Adrenal gland (tissue), 12 donors: ENCODE results near the gene LTBP2. TPM values are rescaled to one million over a fixed set of nuclear protein-coding genes. Genes with fewer than 3 reads are reported as not detected.
A peak's percentile ranks its signal among the peaks of the same experiment; 100 is the strongest.

ENCODE experiments used
- DNase-seq, 7 donors: peaks; one replicate each; pipeline ENCODE4 v3.0.0-alpha.2; 2019 to 2020
- H3K27ac ChIP-seq, 5 donors: fragments of 200-600 bp; sonication (generic) in 4 of 5; 1 replicate in 3 of 5; 2 replicates in 2 of 5; pipeline versions ENCODE4 v1.5.1 to v1.8.0; 2016 to 2020; ENCODE audit warnings: mild to moderate bottlenecking in 1 of 5
- H3K27me3 ChIP-seq: fragments of 200-600 bp; 2 replicates; pipeline ENCODE4 v1.8.0; 2021
- H3K36me3 ChIP-seq, 2 donors: fragments of 200-600 bp; replicated peaks in 1 of 2; 1 replicate in 1 of 2; 2 replicates in 1 of 2; pipeline versions ENCODE4 v1.5.1 to v1.8.0; 2018 to 2022
- H3K4me1 ChIP-seq, 2 donors: fragments of 200-600 bp; replicated peaks in 1 of 2; 1 replicate in 1 of 2; 2 replicates in 1 of 2; pipeline versions ENCODE4 v1.5.1 to v1.8.0; 2018 to 2021
- H3K4me3 ChIP-seq, 4 donors: fragments of 200-600 bp; sonication (generic) in 3 of 4; one replicate each; pipeline ENCODE4 v1.5.1; 2016 to 2018
- H3K9me3 ChIP-seq, 3 donors: fragments of 200-600 bp; sonication (generic) in 1 of 3; replicated peaks in 1 of 3; 1 replicate in 2 of 3; 2 replicates in 1 of 3; pipeline versions ENCODE4 v1.5.1 to v1.8.0; 2016 to 2021
- CTCF ChIP-seq, 6 experiments: fragments of 450-650 bp in 4 of 6; fragments of 200-600 bp in 2 of 6; sonication (generic) in 1 of 6; IDR thresholded peaks; 1 replicate in 5 of 6; 2 replicates in 1 of 6; pipeline versions ENCODE4 v1.5.1 to v1.8.0; 2016 to 2021; ENCODE audit warnings: antibody characterized with exemption in 6 of 6, mild to moderate bottlenecking in 2 of 6, moderate library complexity in 1 of 6
- POLR2A ChIP-seq, 2 donors: fragments of 450-650 bp; IDR thresholded peaks; one replicate each; pipeline ENCODE4 v1.6.1; 2017; ENCODE audit warnings: antibody characterized with exemption in 2 of 2, mild to moderate bottlenecking in 2 of 2, moderate library complexity in 1 of 2
- WGBS, 4 donors: extraction: QIAGEN DNeasy Blood & Tissue Kit in 2 of 4; methylation state at CpG; one replicate each; pipeline versions ENCODE4 v1.1.5 to v1.1.7; 2013 to 2017; 5-methylcytosine and 5-hydroxymethylcytosine counted together
- intact Hi-C, 2 donors: fragments of 100-400 bp; cut with DNase I; formaldehyde crosslinking; loops; one replicate each; pipeline versions ENCODE4 v1.14.1 to v1.15.0; 2022 to 2023
- polyA plus RNA-seq, 3 donors: library from polyadenylated mRNA; stranded (reverse); fragments of 200-250 nt in 2 of 3; fragments of 350-450 nt in 1 of 3; fragmentation: Illumina TruSeq in 1 of 3; extraction: RNeasy Lipid Tissue Mini Kit (QIAGEN cat#74804) in 1 of 3; gene quantifications; one replicate each; pipeline ENCODE4 v1.2.3, GENCODE V29; 2013 to 2014
- total RNA-seq, 9 donors: library from RNA; depleted of rRNA in 4 of 9; stranded (reverse); fragments of >200 nt in 4 of 9; fragments of 120-200 nt in 1 of 9; fragmentation: NEBNext Ultra II Directional in 1 of 9; extraction: Animal tissue kit (Norgen Biotek cat#: 25700) in 1 of 9; gene quantifications; one replicate each; pipeline versions ENCODE4 v1.1.0 to v1.2.4, GENCODE V29; 2013 to 2023
- donor health status: healthy with polysubstance abuse.
- donor health status: Bipolar disorder and iron deficiency.
- donor health status: DM: yes; HTN: yes; CAD: no.
- donor health status: DM: no; HTN: no; CAD: no.
- donor health status: DM: no; HTN: no; CAD: no.
- donor health status: DM: yes; HTN: yes; CAD: no.

LTBP2 gene
- total and polyA plus RNA-seq, 12 donors = 2.1 to 17.0 (median 6.2) TPM

DNA sequence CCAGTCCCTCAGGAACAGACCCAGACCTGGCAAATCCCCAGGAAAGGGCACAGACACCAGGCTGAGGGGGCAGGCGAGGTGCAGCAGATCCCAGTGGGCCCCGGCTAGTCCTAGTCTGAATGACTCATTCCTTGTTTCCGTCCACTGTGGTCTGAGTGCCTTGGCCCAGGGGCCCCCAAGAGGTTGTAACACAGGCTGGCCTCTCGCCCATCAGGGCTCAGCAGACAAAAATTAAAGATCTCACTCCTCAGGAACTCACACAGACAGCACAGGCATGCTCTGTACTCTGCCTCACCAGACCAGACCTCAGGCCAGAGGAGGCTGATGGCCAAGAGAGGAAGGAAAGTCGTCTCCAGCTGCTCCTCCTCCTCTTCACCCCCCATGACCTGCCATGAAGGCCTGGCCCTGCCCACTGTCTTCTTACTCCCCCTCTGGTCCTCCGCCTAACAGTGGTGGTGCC, 7.7 kb upstream of the LTBP2 start:
- 36 to 60% (median 54%) methylated on average over 1 to 6 of the region's 6 CpGs for WGBS, 4 donors
- intact Hi-C loops = loop anchor here in 1 of 2 donors (10.0 kb wide), 1 partner anchor 255 kb away; no protein-coding TSS in a partner anchor
- TF ChIP-seq POLR2A (IDR thresholded peaks at IDR 0.05) = no peak
- no peak overlapping the region for H3K4me3 ChIP-seq
- peak in 6 of 7 donors; percentile 33 to 78 (median 62) for DNase-seq
- H3K27me3 ChIP-seq = peaks cover 11% of the 10 kb centered on the region
- H3K27ac ChIP-seq = peak overlapping the region in 2 of 5 donors; percentile 34 to 74
- no peaks in the 10 kb centered on the region for H3K36me3 ChIP-seq
- H3K4me1 ChIP-seq = peaks cover 5 to 16% of the 10 kb centered on the region in 2 donors
- H3K9me3 ChIP-seq = no peaks in the 10 kb centered on the region

DNA sequence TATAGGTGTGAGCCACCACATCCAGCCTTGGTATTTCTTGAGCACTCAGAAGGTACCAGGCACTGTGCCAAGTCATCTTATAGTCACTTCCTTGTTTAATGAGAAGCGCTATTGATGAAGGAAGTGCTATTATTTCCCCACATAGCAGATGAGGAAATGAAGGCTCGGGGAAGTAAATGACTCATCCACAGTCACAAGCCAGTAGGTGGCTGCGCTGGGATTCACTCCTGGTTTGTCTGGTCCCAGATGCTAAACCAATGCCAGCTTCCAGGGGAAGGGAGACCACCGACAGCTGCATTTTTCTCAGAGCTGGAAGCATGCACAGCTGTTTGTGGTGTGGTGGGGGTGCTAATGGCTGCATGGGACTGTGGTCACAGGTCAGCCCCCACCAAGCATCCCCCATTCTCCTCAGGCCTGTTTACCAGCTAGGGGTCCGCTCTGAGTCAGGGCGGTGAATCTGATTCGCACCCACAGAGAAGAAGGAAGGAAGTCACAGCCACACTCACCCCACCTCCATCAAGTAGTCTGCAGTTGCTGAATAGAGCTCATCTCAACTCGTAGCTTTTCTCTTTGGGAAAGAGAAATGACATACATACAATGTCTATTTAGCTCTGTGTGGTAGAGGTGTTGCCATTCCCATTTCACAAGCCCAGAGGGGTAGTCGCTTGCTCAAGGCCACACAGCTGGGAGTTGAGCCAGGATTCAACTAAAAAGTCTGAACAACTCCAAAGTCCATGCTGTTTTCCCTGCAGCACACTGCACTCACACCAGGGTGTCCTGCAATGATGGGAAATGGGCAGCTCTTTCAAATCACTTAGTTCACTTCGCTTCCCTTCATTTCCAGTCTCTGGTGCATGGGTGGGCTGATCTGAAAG, 6.3 kb upstream of the LTBP2 start:
- Histone ChIP-seq H3K9me3 (no peaks in the 10 kb centered on the region), H3K4me1 (peaks cover 5 to 16% of the 10 kb centered on the region in 2 donors), H3K27me3 (peaks cover 15% of the 10 kb centered on the region), H3K4me3 (no peak overlapping the region), H3K36me3 (no peaks in the 10 kb centered on the region), H3K27ac (peak overlapping the region in 1 of 5 donors; percentile 74)
- 61 to 74% (median 64%) methylated on average over 9 to 10 of the region's 10 CpGs for WGBS, 4 donors
- intact Hi-C loops = loop anchor here in 1 of 2 donors (10.0 kb wide), 1 partner anchor 254 kb away; no protein-coding TSS in a partner anchor
- peak in 5 of 7 donors; percentile 38 to 71 (median 62) for DNase-seq
- TF ChIP-seq POLR2A (IDR thresholded peaks at IDR 0.05) = no peak
- TF ChIP-seq CTCF (IDR thresholded peaks at IDR 0.05) = no peak

GRCh38 chr14:74616996-74617700, 5.1 kb upstream of the LTBP2 start:
- no peaks in the 10 kb centered on the region for H3K9me3 ChIP-seq
- DNase-seq = no peak
- TF ChIP-seq POLR2A (IDR thresholded peaks at IDR 0.05) = no peak
- TF ChIP-seq CTCF (IDR thresholded peaks at IDR 0.05) = no peak
- H3K4me1 ChIP-seq = peaks cover 5 to 18% of the 10 kb centered on the region in 2 donors
- H3K36me3 ChIP-seq = no peaks in the 10 kb centered on the region
- WGBS, 4 donors = 81 to 88% (median 82%) methylated on average over 4 to 13 of the region's 13 CpGs
- H3K4me3 ChIP-seq = no peak overlapping the region
- peaks cover 16% of the 10 kb centered on the region for H3K27me3 ChIP-seq
- intact Hi-C loops = loop anchor here in 1 of 2 donors (10.0 kb wide), 1 partner anchor 252 kb away; no protein-coding TSS in a partner anchor
- no peak overlapping the region for H3K27ac ChIP-seq

GRCh38 chr14:74616507-74616906, 4.5 kb upstream of the LTBP2 start:
- H3K4me3 ChIP-seq = no peak overlapping the region
- peaks cover 5 to 24% of the 10 kb centered on the region in 2 donors for H3K4me1 ChIP-seq
- H3K27me3 ChIP-seq = peaks cover 20% of the 10 kb centered on the region
- TF ChIP-seq POLR2A (IDR thresholded peaks at IDR 0.05) (no peak), CTCF (IDR thresholded peaks at IDR 0.05) (no peak)
- intact Hi-C loops = loop anchor here in 1 of 2 donors (10.0 kb wide), 1 partner anchor 252 kb away; no protein-coding TSS in a partner anchor
- no peaks in the 10 kb centered on the region for H3K36me3 ChIP-seq
- H3K9me3 ChIP-seq = no peaks in the 10 kb centered on the region
- H3K27ac ChIP-seq = no peak overlapping the region
- DNase-seq = peak in 4 of 7 donors; percentile 45 to 59 (median 53)
- 31 to 45% (median 37%) methylated on average over 4 of the region's 4 CpGs for WGBS, 4 donors
